GM10266 (cell line): Measurements from ENCODE around the gene POLR1H.

Source experiments
- DNase-seq: peaks from one replicate; pipeline ENCODE4 v3.0.0; 2012; ENCODE audit errors: extremely low spot score
- TF ChIP-seq, protein P1 (sequence below): IDR thresholded peaks from 2 replicates; pipeline ENCODE4 v1.5.1; 2012; ENCODE audit warnings: mild to moderate bottlenecking, low read depth; ENCODE audit not compliant: control insufficient read depth, insufficient read depth; ENCODE audit errors: missing control alignments

The POLR1H gene

DNA sequence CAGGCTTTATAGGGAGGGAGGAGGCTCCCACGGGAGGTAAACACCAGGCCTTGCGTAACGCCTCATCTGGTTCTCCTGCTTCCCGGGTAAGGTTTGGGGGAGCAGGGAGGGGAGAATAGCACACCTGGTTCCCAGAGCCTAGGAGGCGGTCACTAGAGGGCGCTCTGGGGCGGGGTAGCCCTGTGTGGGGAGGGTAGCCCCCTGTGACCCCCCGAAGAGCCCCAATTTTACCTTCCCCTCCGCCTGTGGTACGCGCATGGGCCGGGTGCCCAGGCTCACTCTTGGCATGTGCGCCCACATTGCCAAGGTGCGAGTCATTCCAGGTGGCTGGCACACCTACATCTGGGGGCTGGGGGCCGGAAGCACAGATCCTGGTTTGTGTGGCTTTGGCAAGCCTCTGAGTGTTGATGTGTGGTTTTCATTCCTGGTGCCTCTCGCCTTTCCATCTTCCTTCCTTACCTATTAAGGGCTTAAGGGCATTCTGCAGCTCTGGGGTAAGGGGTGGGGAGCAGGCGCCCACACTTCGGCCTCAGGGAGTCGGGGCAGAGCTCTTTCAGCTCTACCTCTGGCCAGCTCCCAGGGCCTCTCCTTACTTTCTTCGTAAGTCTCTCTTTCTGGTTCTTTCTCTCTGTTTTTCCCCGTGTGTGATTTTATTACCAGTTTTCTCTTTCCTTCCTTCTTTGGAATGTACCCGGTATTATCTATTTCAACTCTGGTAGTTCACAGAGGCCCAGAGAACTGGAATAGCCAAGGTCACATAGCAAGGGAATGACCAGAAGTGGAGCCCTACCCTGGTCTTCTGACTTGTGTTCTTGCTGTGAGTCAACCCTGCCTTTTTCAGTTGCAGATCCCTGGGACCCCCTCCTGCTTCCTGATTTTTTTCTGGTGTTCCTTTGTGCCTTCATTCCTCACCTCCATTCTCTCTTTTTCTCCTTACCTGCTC lies 15.0 kb downstream of the POLR1H start:
- no peak for DNase-seq
- TF ChIP-seq, protein P1, sequence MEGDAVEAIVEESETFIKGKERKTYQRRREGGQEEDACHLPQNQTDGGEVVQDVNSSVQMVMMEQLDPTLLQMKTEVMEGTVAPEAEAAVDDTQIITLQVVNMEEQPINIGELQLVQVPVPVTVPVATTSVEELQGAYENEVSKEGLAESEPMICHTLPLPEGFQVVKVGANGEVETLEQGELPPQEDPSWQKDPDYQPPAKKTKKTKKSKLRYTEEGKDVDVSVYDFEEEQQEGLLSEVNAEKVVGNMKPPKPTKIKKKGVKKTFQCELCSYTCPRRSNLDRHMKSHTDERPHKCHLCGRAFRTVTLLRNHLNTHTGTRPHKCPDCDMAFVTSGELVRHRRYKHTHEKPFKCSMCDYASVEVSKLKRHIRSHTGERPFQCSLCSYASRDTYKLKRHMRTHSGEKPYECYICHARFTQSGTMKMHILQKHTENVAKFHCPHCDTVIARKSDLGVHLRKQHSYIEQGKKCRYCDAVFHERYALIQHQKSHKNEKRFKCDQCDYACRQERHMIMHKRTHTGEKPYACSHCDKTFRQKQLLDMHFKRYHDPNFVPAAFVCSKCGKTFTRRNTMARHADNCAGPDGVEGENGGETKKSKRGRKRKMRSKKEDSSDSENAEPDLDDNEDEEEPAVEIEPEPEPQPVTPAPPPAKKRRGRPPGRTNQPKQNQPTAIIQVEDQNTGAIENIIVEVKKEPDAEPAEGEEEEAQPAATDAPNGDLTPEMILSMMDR, result peak; percentile 42

DNA sequence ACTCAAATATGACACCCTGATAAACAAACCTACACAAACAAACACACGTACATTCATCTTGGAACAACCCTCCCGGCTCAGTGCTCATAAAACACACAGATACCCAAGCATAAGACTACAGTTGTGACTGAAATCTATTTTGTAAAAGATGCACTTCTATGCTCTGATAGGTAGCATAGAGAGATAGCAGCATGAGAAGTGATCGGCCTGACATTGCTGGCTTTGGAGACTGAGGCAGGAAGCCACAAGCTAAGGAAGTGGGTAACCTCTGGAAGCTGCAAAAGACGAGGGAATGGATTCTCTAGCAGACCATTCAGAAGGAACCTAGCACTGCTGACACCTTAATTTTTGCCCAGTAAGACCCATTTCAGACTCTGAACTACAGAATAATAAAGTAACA lies 16.2 kb downstream of the POLR1H start:
- TF ChIP-seq, protein P1, result no peak

DNA sequence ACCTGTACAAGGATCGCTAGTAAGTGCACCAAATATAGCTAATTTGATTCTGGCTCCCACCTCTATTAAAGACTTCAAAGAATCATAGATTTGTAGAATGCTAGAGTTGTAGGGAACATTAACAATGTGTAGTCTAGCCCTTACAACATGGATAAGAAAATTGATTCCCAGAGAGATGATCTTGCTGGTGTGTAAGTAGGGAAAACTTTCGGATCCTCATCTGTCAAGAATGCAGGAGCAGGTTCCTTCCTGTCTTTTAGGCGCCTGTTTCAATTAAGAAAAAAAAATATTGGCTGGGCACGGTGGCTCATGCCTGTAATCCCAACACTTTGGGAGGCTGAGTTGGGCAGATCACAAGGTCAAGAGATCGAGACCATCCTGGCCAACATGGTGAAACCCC lies 26.8 kb downstream of the POLR1H start:
- no peak for DNase-seq
- TF ChIP-seq, protein P1, result no peak

More for the DNA sequence above, 16.2 kb downstream of the POLR1H start:
- DNase-seq, result no peak

GRCh38 chr6:30091577-30092381 lies 30.7 kb downstream of the POLR1H start:
- TF ChIP-seq, protein P1, result no peak
- no peak for DNase-seq

DNA sequence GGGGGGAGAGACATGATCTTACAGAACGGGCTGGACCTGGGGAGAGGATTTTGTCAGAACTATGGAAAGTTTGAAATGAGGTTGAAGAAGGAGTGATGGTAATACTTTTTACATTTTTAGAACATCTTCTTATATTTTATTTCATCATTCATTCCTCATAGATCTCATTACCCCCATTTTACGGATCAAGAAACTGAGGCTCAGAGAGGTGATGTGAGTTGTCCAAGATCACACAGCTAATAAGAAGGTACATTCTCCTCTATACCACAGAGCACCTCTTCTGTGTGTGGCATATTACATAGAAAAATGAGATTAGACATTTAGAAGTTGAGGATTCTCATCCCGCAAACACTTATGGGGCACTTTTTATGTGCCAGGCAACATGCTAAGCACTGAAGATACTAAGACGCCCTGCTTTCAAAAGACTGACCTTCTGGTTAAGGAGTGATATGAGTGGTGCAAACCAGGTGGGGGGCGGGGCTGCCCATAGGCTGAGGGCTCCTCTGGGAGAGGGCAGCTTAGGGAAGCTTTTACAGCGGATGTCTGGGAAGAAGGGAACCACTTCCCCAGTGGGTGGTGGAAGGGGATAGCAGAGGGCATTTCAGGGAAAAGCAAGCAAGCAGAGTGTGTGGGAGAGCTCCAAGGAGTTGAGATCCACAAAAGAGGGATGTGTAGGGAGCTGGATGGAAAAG lies 31.9 kb downstream of the POLR1H start:
- TF ChIP-seq, protein P1, result no peak

DNA sequence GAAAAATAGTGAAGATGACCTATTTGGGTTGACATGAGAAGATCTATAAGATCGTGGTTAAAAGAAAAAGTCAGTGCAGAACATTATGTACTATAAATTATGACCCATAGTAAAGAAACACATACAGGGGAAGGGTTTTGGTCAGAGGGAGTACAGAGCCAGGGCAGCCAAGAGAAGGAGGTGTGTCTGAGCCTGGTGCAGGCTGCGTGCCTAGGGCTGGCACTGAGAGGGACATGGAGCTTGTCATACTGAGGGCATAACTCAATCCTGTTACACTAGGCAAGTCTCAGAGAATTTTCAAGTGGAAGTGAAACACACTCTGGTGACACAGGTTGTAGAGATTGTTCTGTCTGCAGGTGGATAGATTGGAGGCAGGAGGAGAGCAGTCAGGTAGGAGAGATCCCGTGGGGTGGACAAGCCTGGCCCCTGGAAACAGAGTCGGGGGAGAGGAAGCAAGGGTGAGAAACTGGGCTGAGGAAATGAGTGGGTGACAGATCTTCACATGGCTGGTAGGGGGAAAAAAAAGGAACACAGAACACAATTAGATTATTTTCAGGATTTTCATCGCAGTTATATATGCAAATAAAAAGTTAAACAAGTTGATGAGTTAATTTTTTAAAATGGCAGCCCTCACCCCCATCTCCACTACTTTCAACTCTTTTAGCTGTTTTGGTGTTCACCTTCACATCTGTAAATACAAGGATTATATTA lies 33.0 kb downstream of the POLR1H start:
- TF ChIP-seq, protein P1, result no peak

More for the DNA sequence above, 31.9 kb downstream of the POLR1H start:
- DNase-seq, result no peak

More for the DNA sequence above, 33.0 kb downstream of the POLR1H start:
- DNase-seq, result no peak
